GM23338 (cell line): ENCODE results near the gene OR2J1. TPM values are rescaled to one million over a fixed set of nuclear protein-coding genes. Genes with fewer than 3 reads are reported as not detected.

Source experiments
- ATAC-seq: fragments of 200-7000 bp; cut with Tn5 transposase; 3 replicates; pipeline ENCODE4 v1.9.1; 2020
- DNase-seq: peaks from one replicate; pipeline ENCODE4 v3.0.0-alpha.2; 2015; ENCODE audit warnings: low spot score
- H2AFZ ChIP-seq: fragments of 200-600 bp; sonication (generic); 2 replicates; pipeline ENCODE4 v1.8.0; 2016; ENCODE audit warnings: antibody characterized with exemption, mild to moderate bottlenecking, moderate library complexity
- H3F3A ChIP-seq: fragments of 200-600 bp; sonication (generic); replicated peaks from 2 replicates; pipeline ENCODE4 v1.8.0; 2017; ENCODE audit warnings: antibody characterized with exemption, mixed run types, low read depth
- H3K27ac ChIP-seq: fragments of 200-600 bp; sonication (generic); 2 replicates; pipeline ENCODE4 v1.6.1; 2016; ENCODE audit warnings: low read depth
- H3K27me3 ChIP-seq: fragments of 200-600 bp; sonication (generic); 2 replicates; pipeline ENCODE4 v1.8.0; 2016; ENCODE audit warnings: mild to moderate bottlenecking, mixed run types, moderate library complexity; ENCODE audit not compliant: insufficient read depth
- H3K36me3 ChIP-seq: fragments of 200-600 bp; sonication (generic); 2 replicates; pipeline ENCODE4 v1.8.0; 2016; ENCODE audit warnings: mild to moderate bottlenecking; ENCODE audit not compliant: insufficient read depth
- H3K4me1 ChIP-seq: fragments of 200-600 bp; sonication (generic); 2 replicates; pipeline ENCODE4 v1.8.0; 2016; ENCODE audit warnings: mild to moderate bottlenecking, moderate library complexity; ENCODE audit not compliant: insufficient read depth
- H3K4me2 ChIP-seq: fragments of 200-600 bp; sonication (generic); 2 replicates; pipeline ENCODE4 v1.7.1; 2017; ENCODE audit warnings: mixed run types
- H3K4me3 ChIP-seq: fragments of 200-600 bp; sonication (generic); 2 replicates; pipeline ENCODE4 v1.6.1; 2016; ENCODE audit warnings: mixed run types
- H3K79me2 ChIP-seq: fragments of 200-600 bp; sonication (generic); replicated peaks from 2 replicates; pipeline ENCODE4 v1.8.0; 2017; ENCODE audit warnings: mild to moderate bottlenecking; ENCODE audit not compliant: insufficient read depth
- H3K9me2 ChIP-seq: fragments of 200-600 bp; sonication (generic); 2 replicates; pipeline ENCODE4 v1.8.0; 2017; ENCODE audit not compliant: insufficient read depth
- H4K20me1 ChIP-seq: fragments of 200-600 bp; sonication (generic); replicated peaks from 2 replicates; pipeline ENCODE4 v1.8.0; 2017; ENCODE audit warnings: mild to moderate bottlenecking; ENCODE audit not compliant: insufficient read depth
- H3K27ac Mint-ChIP-seq: 2 replicates; pipeline ENCODE4 v1.8.0; 2020; ENCODE audit warnings: inconsistent platforms, mild to moderate bottlenecking, moderate library complexity, mixed read lengths
- H3K27me3 Mint-ChIP-seq: 3 replicates; pipeline ENCODE4 v1.8.0; 2022; ENCODE audit warnings: low read depth, mild to moderate bottlenecking, moderate library complexity, mixed read lengths, inconsistent platforms; ENCODE audit not compliant: insufficient read depth, poor library complexity
- H3K36me3 Mint-ChIP-seq: 3 replicates; pipeline ENCODE4 v1.8.0; 2021; ENCODE audit warnings: low read depth, mild to moderate bottlenecking, inconsistent platforms, moderate library complexity, mixed read lengths
- H3K4me1 Mint-ChIP-seq: 3 replicates; pipeline ENCODE4 v1.8.0; 2020; ENCODE audit warnings: mild to moderate bottlenecking, inconsistent platforms, mixed read lengths
- H3K4me3 Mint-ChIP-seq: 3 replicates; pipeline ENCODE4 v1.8.0; 2021; ENCODE audit warnings: moderate library complexity, mild to moderate bottlenecking, inconsistent platforms, mixed read lengths
- H3K9me3 Mint-ChIP-seq: 3 replicates; pipeline ENCODE4 v1.8.0; 2020; ENCODE audit warnings: moderate library complexity, mild to moderate bottlenecking, inconsistent platforms, mixed read lengths
- CREB1 ChIP-seq: fragments of 250-450 bp; sonication (Bioruptor Pico); IDR thresholded peaks from 2 replicates; pipeline ENCODE4 v1.5.0; 2020; ENCODE audit warnings: low read depth, mild to moderate bottlenecking, moderate library complexity
- CTCF ChIP-seq, 2 experiments: fragments of 200-600 bp in 1 of 2; sonication (generic) in 1 of 2; conservative IDR thresholded peaks; 2 replicates each; pipeline versions ENCODE4 v1.5.1 to v1.6.1; 2016 to 2017; ENCODE audit warnings: antibody characterized with exemption in 2 of 2, low read depth in 2 of 2, mild to moderate bottlenecking in 2 of 2, moderate library complexity in 1 of 2
- ETS1 ChIP-seq: IDR thresholded peaks from 2 replicates; pipeline ENCODE4 v1.6.1; 2016; ENCODE audit warnings: antibody characterized with exemption
- EZH2 ChIP-seq: fragments of 200-600 bp; sonication (generic); IDR thresholded peaks from one replicate; pipeline ENCODE4 v1.8.0; 2017; ENCODE audit warnings: antibody characterized with exemption, mild to moderate bottlenecking, low read depth; ENCODE audit not compliant: unreplicated experiment
- EZH2phosphoT487 ChIP-seq: fragments of 200-600 bp; sonication (generic); IDR thresholded peaks from one replicate; pipeline ENCODE4 v1.8.1; 2018; ENCODE audit warnings: antibody characterized with exemption; ENCODE audit not compliant: unreplicated experiment
- JUNB ChIP-seq: IDR thresholded peaks from one replicate; pipeline ENCODE4 v1.6.1; 2016; ENCODE audit warnings: antibody characterized with exemption; ENCODE audit not compliant: unreplicated experiment
- NANOG ChIP-seq: IDR thresholded peaks from 2 replicates; pipeline ENCODE4 v1.6.1; 2016; ENCODE audit warnings: antibody characterized with exemption, borderline replicate concordance
- REST ChIP-seq: IDR thresholded peaks from one replicate; pipeline ENCODE4 v1.6.1; 2018; ENCODE audit warnings: antibody characterized with exemption; ENCODE audit not compliant: unreplicated experiment
- STAT1 ChIP-seq: IDR thresholded peaks from one replicate; pipeline ENCODE4 v1.6.1; 2016; ENCODE audit warnings: antibody characterized with exemption; ENCODE audit not compliant: unreplicated experiment
- ZNF114 ChIP-seq: fragments of 250-450 bp; sonication (Bioruptor Pico); IDR thresholded peaks from 2 replicates; pipeline ENCODE4 v1.5.0; 2020; ENCODE audit warnings: mild to moderate bottlenecking, moderate library complexity
- ZNF331 ChIP-seq: fragments of 250-450 bp; sonication (Bioruptor Pico); IDR thresholded peaks from 2 replicates; pipeline ENCODE4 v1.5.0; 2020; ENCODE audit warnings: low read depth, mild to moderate bottlenecking, moderate library complexity
- polyA plus RNA-seq: library from polyadenylated mRNA; unstranded; fragments of >200 nt; fragmentation: Nextera tagmentation; extraction: Ambion mirVana; gene quantifications from 2 replicates; pipeline ENCODE4 v1.2.1, GENCODE V29; 2016
- total RNA-seq: library from RNA; depleted of rRNA; stranded (reverse); fragments of >200 nt; shearing (Covaris generic); gene quantifications from 2 replicates; pipeline ENCODE4 v1.2.3, GENCODE V29; 2014
- TF ChIP-seq, protein P1 (sequence below): fragments of 250-450 bp; sonication (Bioruptor Pico); IDR thresholded peaks from 2 replicates; pipeline ENCODE4 v1.5.0; 2020; ENCODE audit warnings: mild to moderate bottlenecking, moderate library complexity

Gene OR2J1
- total and polyA plus RNA-seq, 2 experiments from 2014 or later, result not detected

DNA sequence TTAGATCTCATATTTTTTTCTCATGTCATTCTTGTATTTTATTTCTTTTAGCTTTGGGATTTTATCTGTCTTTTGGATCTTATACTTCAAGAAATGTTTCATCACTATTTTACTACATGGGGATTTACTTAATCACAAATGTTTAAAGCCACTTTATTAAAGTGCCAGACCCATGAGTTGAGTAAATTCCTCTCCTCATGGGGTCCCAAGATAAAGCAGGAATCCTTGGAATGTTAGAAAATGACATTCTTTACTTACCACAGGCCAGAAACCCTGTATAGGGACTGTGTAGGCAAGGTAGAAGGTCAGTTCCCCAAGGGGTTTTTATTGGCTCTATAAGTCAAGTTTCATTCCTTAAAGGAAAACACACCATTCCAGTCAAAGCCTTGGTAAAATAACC, 43.0 kb downstream of the OR2J1 start (continued):
- TF ChIP-seq CTCF (conservative IDR thresholded peaks at IDR 0.05; ENCODE audit: low read depth in 2 of 2), result no peak
- no peak for TF ChIP-seq EZH2phosphoT487

DNA sequence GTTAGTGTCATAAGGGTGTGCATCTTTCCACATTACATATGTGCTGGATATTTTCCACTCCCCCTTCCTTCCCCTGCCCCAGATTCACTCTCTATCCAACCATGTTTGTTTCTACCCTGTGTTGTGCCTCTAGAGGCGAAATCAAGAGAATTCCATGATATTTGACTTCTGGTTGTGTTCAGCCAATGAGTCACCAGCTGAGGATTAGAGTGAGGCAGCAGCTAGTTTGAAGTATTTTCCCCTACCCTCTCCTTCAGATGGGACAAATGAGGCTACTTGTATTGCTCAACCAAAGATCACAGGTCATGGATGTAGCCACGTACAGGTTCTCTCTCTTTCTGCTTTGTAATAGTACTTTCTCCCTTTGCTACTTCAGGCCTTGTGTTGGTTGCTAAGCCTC, 46.9 kb downstream of the OR2J1 start:
- Histone ChIP-seq H3K4me3 (no peak overlapping the region), H3K27me3 (no peaks in the 10 kb centered on the region), H3K4me2 (no peak overlapping the region), H2AFZ (0 out of 2 replicates have a peak overlapping the region, but pooled peaks have one; percentile 1), H3K79me2 (no peaks in the 10 kb centered on the region), H3K4me1 (peaks cover 3% of the 10 kb centered on the region; the same call in 1 of the 2 replicates), H3F3A (no peaks in the 10 kb centered on the region), H4K20me1 (no peaks in the 10 kb centered on the region), H3K36me3 (no peaks in the 10 kb centered on the region), H3K9me2 (no peaks in the 10 kb centered on the region), H3K27ac (no peak overlapping the region)
- ATAC-seq, result no peak
- Mint-ChIP-seq H3K36me3 (peaks cover 9% of the 10 kb centered on the region; the same call in 2 of the 3 replicates), H3K27me3 (no peaks in the 10 kb centered on the region), H3K4me3 (no peak overlapping the region), H3K4me1 (no peaks in the 10 kb centered on the region), H3K27ac (no peak overlapping the region), H3K9me3 (peaks cover 33% of the 10 kb centered on the region)
- no peak for DNase-seq
- TF ChIP-seq ZNF331 (CRISPR knock-in tag) (no peak), STAT1 (no peak), JUNB (no peak), ZNF114 (no peak), EZH2phosphoT487 (no peak), ETS1 (no peak), NANOG (no peak), CREB1 (CRISPR knock-in tag) (no peak), REST (no peak), EZH2 (no peak)
- TF ChIP-seq, protein P1, sequence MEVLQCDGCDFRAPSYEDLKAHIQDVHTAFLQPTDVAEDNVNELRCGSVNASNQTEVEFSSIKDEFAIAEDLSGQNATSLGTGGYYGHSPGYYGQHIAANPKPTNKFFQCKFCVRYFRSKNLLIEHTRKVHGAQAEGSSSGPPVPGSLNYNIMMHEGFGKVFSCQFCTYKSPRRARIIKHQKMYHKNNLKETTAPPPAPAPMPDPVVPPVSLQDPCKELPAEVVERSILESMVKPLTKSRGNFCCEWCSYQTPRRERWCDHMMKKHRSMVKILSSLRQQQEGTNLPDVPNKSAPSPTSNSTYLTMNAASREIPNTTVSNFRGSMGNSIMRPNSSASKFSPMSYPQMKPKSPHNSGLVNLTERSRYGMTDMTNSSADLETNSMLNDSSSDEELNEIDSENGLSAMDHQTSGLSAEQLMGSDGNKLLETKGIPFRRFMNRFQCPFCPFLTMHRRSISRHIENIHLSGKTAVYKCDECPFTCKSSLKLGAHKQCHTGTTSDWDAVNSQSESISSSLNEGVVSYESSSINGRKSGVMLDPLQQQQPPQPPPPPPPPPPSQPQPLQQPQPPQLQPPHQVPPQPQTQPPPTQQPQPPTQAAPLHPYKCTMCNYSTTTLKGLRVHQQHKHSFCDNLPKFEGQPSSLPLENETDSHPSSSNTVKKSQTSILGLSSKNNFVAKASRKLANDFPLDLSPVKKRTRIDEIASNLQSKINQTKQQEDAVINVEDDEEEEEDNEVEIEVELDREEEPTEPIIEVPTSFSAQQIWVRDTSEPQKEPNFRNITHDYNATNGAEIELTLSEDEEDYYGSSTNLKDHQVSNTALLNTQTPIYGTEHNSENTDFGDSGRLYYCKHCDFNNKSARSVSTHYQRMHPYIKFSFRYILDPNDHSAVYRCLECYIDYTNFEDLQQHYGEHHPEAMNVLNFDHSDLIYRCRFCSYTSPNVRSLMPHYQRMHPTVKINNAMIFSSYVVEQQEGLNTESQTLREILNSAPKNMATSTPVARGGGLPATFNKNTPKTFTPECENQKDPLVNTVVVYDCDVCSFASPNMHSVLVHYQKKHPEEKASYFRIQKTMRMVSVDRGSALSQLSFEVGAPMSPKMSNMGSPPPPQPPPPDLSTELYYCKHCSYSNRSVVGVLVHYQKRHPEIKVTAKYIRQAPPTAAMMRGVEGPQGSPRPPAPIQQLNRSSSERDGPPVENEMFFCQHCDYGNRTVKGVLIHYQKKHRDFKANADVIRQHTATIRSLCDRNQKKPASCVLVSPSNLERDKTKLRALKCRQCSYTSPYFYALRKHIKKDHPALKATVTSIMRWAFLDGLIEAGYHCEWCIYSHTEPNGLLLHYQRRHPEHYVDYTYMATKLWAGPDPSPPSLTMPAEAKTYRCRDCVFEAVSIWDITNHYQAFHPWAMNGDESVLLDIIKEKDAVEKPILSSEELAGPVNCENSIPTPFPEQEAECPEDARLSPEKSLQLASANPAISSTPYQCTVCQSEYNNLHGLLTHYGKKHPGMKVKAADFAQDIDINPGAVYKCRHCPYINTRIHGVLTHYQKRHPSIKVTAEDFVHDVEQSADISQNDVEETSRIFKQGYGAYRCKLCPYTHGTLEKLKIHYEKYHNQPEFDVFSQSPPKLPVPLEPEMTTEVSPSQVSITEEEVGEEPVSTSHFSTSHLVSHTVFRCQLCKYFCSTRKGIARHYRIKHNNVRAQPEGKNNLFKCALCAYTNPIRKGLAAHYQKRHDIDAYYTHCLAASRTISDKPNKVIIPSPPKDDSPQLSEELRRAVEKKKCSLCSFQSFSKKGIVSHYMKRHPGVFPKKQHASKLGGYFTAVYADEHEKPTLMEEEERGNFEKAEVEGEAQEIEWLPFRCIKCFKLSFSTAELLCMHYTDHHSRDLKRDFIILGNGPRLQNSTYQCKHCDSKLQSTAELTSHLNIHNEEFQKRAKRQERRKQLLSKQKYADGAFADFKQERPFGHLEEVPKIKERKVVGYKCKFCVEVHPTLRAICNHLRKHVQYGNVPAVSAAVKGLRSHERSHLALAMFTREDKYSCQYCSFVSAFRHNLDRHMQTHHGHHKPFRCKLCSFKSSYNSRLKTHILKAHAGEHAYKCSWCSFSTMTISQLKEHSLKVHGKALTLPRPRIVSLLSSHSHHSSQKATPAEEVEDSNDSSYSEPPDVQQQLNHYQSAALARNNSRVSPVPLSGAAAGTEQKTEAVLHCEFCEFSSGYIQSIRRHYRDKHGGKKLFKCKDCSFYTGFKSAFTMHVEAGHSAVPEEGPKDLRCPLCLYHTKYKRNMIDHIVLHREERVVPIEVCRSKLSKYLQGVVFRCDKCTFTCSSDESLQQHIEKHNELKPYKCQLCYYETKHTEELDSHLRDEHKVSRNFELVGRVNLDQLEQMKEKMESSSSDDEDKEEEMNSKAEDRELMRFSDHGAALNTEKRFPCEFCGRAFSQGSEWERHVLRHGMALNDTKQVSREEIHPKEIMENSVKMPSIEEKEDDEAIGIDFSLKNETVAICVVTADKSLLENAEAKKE (CRISPR knock-in tag), result no peak
